SK-N-MC (cell line): Measurements from ENCODE around the gene PRG2.

Source experiments
- FOXP2 ChIP-seq: optimal IDR thresholded peaks from 2 replicates; pipeline ENCODE3; 2011; ENCODE audit warnings: mild to moderate bottlenecking, moderate library complexity; ENCODE audit not compliant: insufficient read depth; ENCODE audit errors: extremely low read length, control extremely low read depth
- POLR2AphosphoS5 ChIP-seq: IDR thresholded peaks from 2 replicates; pipeline ENCODE4 v1.6.1; 2012; ENCODE audit warnings: mild to moderate bottlenecking, low read depth, low read length, borderline replicate concordance

- TF ChIP-seq FOXP2 (no peak), POLR2AphosphoS5 (no peak)
These were observed 25.4 kb downstream of the PRG2 start for GRCh38 chr11:57364851-57365660.
